ENCODE results near the gene EEF1AKMT2.
A peak's percentile ranks its signal among the peaks of the same experiment; 100 is the strongest.

The EEF1AKMT2 gene

DNA sequence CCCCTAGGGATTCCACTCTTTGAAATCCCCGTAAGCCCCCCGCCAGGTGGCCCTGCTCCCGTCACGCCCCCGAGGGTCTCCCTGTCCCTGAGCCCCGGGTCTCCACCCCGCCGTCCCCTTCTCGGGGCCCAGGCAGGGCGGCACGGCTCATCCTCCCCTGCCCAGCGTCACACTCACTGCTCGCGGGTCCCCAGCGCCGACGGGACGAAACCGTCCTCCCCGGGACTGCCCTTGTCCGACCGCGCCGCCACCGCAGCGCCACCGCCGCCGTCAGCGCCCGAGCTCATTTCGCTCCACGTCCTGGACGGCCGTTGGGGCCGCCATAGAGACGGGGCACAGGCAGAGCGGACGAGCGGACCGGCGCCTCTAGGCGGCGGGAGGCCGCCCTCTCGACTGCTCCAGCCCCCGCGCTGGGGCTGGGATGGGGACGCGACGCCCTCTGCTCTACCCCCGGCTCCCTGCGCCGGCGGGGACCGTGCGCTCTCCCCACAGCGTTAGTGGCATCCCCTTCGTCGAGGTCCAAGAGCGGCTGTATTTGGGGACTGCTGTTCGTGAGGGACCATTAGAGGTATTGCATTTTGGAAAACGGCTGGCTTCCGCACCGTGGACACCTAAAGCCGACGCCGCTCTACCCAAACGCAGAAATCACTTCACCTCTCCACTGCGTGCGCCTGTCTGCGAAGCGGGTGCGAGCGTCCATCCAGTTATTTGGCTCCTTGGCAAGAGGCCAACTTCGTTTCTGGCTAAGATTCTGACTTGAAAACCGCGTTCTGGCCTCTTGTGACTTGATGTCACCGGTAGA is at the start of gene EEF1AKMT2:
EEF1AKMT2 (minus strand) TSS at position 341 of the 802 bp plus-strand sequence; CDS start at position 287, 54 bp downstream.
- TF ChIP-seq, protein P1, sequence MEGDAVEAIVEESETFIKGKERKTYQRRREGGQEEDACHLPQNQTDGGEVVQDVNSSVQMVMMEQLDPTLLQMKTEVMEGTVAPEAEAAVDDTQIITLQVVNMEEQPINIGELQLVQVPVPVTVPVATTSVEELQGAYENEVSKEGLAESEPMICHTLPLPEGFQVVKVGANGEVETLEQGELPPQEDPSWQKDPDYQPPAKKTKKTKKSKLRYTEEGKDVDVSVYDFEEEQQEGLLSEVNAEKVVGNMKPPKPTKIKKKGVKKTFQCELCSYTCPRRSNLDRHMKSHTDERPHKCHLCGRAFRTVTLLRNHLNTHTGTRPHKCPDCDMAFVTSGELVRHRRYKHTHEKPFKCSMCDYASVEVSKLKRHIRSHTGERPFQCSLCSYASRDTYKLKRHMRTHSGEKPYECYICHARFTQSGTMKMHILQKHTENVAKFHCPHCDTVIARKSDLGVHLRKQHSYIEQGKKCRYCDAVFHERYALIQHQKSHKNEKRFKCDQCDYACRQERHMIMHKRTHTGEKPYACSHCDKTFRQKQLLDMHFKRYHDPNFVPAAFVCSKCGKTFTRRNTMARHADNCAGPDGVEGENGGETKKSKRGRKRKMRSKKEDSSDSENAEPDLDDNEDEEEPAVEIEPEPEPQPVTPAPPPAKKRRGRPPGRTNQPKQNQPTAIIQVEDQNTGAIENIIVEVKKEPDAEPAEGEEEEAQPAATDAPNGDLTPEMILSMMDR (IDR thresholded peaks at IDR 0.05; ENCODE audit: insufficient read depth, low read depth, low read length, missing control alignments) = no peak
- peak within 1 kb of the TSS; percentile 95 for H3K4me3 ChIP-seq (ENCODE audit: low read length)
- DNase-seq (ENCODE audit: low read depth) = peak; percentile 89

DNA sequence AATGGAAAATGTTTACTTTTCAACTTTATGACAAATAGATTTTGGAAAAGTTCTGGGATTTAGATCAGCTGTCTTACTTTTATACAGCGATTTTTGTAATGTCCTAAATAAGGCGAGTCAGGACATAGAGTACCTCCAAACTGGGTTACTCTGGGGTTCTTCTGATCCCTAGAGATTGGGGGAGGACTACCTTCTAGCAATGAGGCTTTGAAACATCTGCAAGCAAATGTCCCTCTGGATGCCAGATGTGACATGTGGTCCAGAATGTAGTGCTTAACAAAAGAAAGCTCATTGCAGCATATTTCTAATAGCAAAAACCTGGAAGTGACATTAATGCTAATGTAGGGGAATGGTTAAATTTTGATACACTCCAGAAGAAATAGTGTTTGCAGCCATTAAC is 46.0 kb upstream of the EEF1AKMT2 start:
- no peak for DNase-seq (ENCODE audit: low read depth)
- TF ChIP-seq, protein P1 (IDR thresholded peaks at IDR 0.05; ENCODE audit: insufficient read depth, low read depth, low read length, missing control alignments) = no peak
- H3K4me3 ChIP-seq (ENCODE audit: low read length) = no peak overlapping the region

DNA sequence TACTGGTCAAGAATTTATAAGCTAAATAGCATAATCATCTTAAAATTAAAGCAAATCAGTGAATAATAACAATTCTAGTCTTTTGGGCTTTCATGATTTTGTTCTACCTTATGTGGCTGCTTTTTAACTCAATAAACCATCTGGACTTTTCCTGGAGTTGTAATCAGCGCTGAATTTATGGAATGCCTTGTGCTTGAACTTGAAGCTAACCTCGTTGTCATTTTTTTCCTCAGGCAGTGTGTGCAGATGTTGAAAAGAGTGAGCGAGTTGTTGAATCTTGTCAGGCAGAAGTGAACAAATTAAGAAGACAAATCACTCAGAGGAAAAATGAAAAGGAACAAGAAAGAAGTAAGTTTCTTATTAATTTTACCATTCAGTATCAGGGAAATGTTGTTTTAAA is 39.4 kb upstream of the EEF1AKMT2 start:
- TF ChIP-seq, protein P1 (IDR thresholded peaks at IDR 0.05; ENCODE audit: insufficient read depth, low read depth, low read length, missing control alignments) = no peak
- no peak overlapping the region for H3K4me3 ChIP-seq (ENCODE audit: low read length)
- DNase-seq (ENCODE audit: low read depth) = no peak

DNA sequence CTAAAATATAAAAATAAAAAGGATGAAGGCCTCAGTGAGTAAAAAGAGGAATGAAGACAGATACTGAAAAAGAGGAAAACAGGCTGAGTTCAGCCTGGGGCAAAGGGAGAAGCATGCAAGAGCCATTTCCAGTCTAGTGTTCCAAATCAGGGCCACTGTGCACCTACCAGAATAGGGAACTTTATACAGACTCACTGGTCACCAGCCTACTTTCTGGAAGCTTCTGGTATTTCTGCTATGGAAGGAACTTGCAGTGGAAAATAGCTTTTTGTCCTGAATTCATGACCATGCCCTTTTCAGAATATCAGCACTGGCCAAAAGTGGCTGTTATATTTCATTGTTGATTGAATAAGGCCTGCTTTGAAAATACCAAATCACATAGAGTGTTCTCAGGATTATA is 38.8 kb upstream of the EEF1AKMT2 start:
- TF ChIP-seq, protein P1 (IDR thresholded peaks at IDR 0.05; ENCODE audit: insufficient read depth, low read depth, low read length, missing control alignments) = no peak
- no peak for DNase-seq (ENCODE audit: low read depth)
- no peak overlapping the region for H3K4me3 ChIP-seq (ENCODE audit: low read length)

DNA sequence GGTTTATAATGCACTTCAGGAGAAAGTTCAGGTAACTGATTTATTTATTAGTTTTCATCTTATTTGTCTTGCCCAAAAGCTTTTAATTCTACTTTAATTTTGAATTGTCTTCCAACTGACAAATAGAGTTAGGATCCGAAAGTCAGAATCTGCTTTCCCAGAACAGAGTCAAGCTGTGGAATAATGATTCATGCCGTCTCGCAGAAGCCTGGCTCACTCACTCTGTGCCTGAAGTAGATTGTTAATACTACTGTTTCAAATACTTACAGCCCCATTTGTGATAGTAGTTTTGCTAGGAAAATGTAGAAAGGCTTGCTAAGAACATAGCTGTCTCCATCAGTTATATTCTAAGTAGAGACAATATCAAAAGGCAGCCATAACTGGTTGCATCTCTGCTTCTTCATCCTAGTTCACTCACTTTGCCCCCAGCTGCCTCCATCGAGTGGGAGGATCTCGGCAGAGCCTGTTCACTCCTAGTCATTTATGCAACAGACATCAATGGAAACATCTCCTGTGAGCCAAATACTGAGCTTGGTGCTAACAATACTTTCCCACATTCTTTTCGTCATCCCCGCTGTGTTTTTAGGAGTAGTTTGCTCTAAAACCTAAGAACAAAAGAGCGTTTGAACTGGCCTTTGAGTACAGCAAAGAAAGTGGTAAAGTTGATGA is 37.9 kb upstream of the EEF1AKMT2 start:
- H3K4me3 ChIP-seq (ENCODE audit: low read length) = no peak overlapping the region
- TF ChIP-seq, protein P1 (IDR thresholded peaks at IDR 0.05; ENCODE audit: insufficient read depth, low read depth, low read length, missing control alignments) = no peak
- no peak for DNase-seq (ENCODE audit: low read depth)

DNA sequence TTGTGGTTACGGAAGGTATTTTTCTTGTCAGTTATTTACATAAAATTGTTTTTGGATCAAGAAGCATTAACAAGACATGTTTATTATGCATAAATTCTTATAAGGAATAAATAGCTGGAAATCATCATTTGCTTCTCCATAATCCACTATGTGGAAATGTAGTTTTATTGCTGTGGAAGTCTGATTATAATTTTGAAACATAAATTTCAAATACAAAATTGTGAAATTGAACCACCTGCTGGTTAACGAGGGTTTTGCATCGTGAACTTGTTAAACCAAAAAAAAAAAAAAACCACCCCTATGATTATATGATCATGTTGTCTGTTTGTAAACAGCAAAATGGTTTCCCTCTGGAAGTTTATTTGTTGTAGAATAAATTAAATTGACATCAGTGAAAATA is 35.8 kb upstream of the EEF1AKMT2 start:
- no peak overlapping the region for H3K4me3 ChIP-seq (ENCODE audit: low read length)
- TF ChIP-seq, protein P1 (IDR thresholded peaks at IDR 0.05; ENCODE audit: insufficient read depth, low read depth, low read length, missing control alignments) = peak; percentile 50
- peak; percentile 32 for DNase-seq (ENCODE audit: low read depth)
